NCI-H187 treated with DMSO at 0.1 percent for 48 hours (cell line): ENCODE results near the gene TRIM25.

Experiments used
- DNase-seq: peaks from one replicate; lab custom pipeline; 2025; lab: John Stamatoyannopoulos, UW

TRIM25 gene

GRCh38 chr17:56926704-56927103 is 12.9 kb upstream of the TRIM25 start:
- no peak for DNase-seq

GRCh38 chr17:56926270-56926669 is 12.4 kb upstream of the TRIM25 start:
- no peak for DNase-seq

- DNase-seq = no peak
Measured at GRCh38 chr17:56925088-56925487, 11.2 kb upstream of the TRIM25 start.

- no peak for DNase-seq
Measured at GRCh38 chr17:56919717-56920116, 5.9 kb upstream of the TRIM25 start.

GRCh38 chr17:56918916-56919315 is 5.1 kb upstream of the TRIM25 start:
- DNase-seq = no peak

- no peak for DNase-seq
Measured at GRCh38 chr17:56917559-56918296, 3.9 kb upstream of the TRIM25 start.

GRCh38 chr17:56914581-56915273 is 878 bp upstream of the TRIM25 start:
- no peak for DNase-seq

GRCh38 chr17:56913353-56913866 is 439 bp downstream of the TRIM25 start:
- DNase-seq = no peak

GRCh38 chr17:56913000-56913311 is 893 bp downstream of the TRIM25 start:
- no peak for DNase-seq

- DNase-seq = no peak
Measured at GRCh38 chr17:56912105-56912999, 1.5 kb downstream of the TRIM25 start.

- no peak for DNase-seq
Measured at GRCh38 chr17:56910509-56911235, 3.2 kb downstream of the TRIM25 start.

GRCh38 chr17:56909742-56910508 is 3.9 kb downstream of the TRIM25 start:
- DNase-seq = no peak

- DNase-seq = no peak
Measured at GRCh38 chr17:56908001-56908542, 5.8 kb downstream of the TRIM25 start.

- DNase-seq = no peak
Measured at GRCh38 chr17:56903560-56903959, 10.3 kb downstream of the TRIM25 start.

- DNase-seq = no peak
Measured at GRCh38 chr17:56902348-56902747, 11.5 kb downstream of the TRIM25 start.

- DNase-seq = no peak
Measured at GRCh38 chr17:56899403-56899802, 14.4 kb downstream of the TRIM25 start.

GRCh38 chr17:56898874-56899273 is 15.0 kb downstream of the TRIM25 start:
- no peak for DNase-seq

GRCh38 chr17:56897646-56898424 is 16.0 kb downstream of the TRIM25 start:
- no peak for DNase-seq

- no peak for DNase-seq
Measured at GRCh38 chr17:56896968-56897359, 16.9 kb downstream of the TRIM25 start.
